ENCODE measurements around the gene APOD.

GRCh38 chr3:195548501-195548900, 35.2 kb downstream of the APOD start:
- TF ChIP-seq POLR2A (IDR thresholded peaks at IDR 0.05) (no peak), CTCF (IDR thresholded peaks at IDR 0.05) (no peak), EP300 (IDR thresholded peaks at IDR 0.05) (no peak), POLR2AphosphoS5 (IDR thresholded peaks at IDR 0.05) (no peak)
